Gastrocnemius medialis (tissue), 4 donors: ENCODE measurements around the gene MRM3.

ENCODE experiments used
- CTCF ChIP-seq, 5 experiments: fragments of 450-650 bp in 3 of 5; fragments of 200-600 bp in 2 of 5; sonication (generic) in 2 of 5; IDR thresholded peaks in 4 of 5; conservative IDR thresholded peaks in 1 of 5; 1 replicate in 4 of 5; 2 replicates in 1 of 5; pipeline ENCODE4 v1.5.1; 2016 to 2019; ENCODE audit warnings: antibody characterized with exemption in 5 of 5, mild to moderate bottlenecking in 3 of 5, moderate library complexity in 3 of 5
- POLR2A ChIP-seq, 2 donors: fragments of 450-650 bp; IDR thresholded peaks; one replicate each; pipeline ENCODE4 v1.6.1; 2017; ENCODE audit warnings: antibody characterized with exemption in 2 of 2, mild to moderate bottlenecking in 2 of 2, moderate library complexity in 2 of 2

- no peak for TF ChIP-seq POLR2A (IDR thresholded peaks at IDR 0.05)
- TF ChIP-seq CTCF (IDR thresholded peaks at IDR 0.05 in 4 of 5, conservative IDR thresholded peaks at IDR 0.05 in 1 of 5): no peak
These were observed 18.5 kb downstream of the MRM3 start for GRCh38 chr17:800446-801242.
